ENCODE data around the gene HELZ. TPM values are rescaled to one million over a fixed set of nuclear protein-coding genes. Genes with fewer than 3 reads are reported as not detected.

HELZ gene
- polyA plus RNA-seq, 1 donor: 25.7 TPM

- no peak for DNase-seq
- H3K4me3 ChIP-seq (ENCODE audit: low read length): no peak overlapping the region
- 100% methylated on average over 1 of the region's 5 CpGs for WGBS (ENCODE audit: insufficient coverage, low lambda C conversion rate)
- H3K27ac ChIP-seq (ENCODE audit: low read length): no peak overlapping the region
- H3K27me3 ChIP-seq (ENCODE audit: control insufficient read depth, insufficient read depth, low read length): no peaks in the 10 kb centered on the region
- H3K36me3 ChIP-seq (ENCODE audit: control insufficient read depth, insufficient read depth, low read length): peaks cover 2% of the 10 kb centered on the region
- H3K9me3 ChIP-seq (ENCODE audit: control insufficient read depth, low read depth, low read length): no peaks in the 10 kb centered on the region
- H3K4me1 ChIP-seq (ENCODE audit: control insufficient read depth, insufficient read depth, low read length): no peaks in the 10 kb centered on the region
These were observed 175.3 kb downstream of the HELZ start for GRCh38 chr17:67069603-67070136.

GRCh38 chr17:67068999-67069398 is 176.0 kb downstream of the HELZ start:
- Histone ChIP-seq H3K4me3 (ENCODE audit: low read length) (no peak overlapping the region), H3K36me3 (ENCODE audit: control insufficient read depth, insufficient read depth, low read length) (peaks cover 2% of the 10 kb centered on the region), H3K9me3 (ENCODE audit: control insufficient read depth, low read depth, low read length) (no peaks in the 10 kb centered on the region), H3K27me3 (ENCODE audit: control insufficient read depth, insufficient read depth, low read length) (no peaks in the 10 kb centered on the region), H3K27ac (ENCODE audit: low read length) (no peak overlapping the region), H3K4me1 (ENCODE audit: control insufficient read depth, insufficient read depth, low read length) (no peaks in the 10 kb centered on the region)
- WGBS (ENCODE audit: insufficient coverage, low lambda C conversion rate): no CpG with 5 or more reads among the region's 3 CpGs
- no peak for DNase-seq

GRCh38 chr17:67067571-67068482 is 177.2 kb downstream of the HELZ start:
- no peak overlapping the region for H3K27ac ChIP-seq (ENCODE audit: low read length)
- H3K36me3 ChIP-seq (ENCODE audit: control insufficient read depth, insufficient read depth, low read length): peaks cover 2% of the 10 kb centered on the region
- no peak overlapping the region for H3K4me3 ChIP-seq (ENCODE audit: low read length)
- no peaks in the 10 kb centered on the region for H3K27me3 ChIP-seq (ENCODE audit: control insufficient read depth, insufficient read depth, low read length)
- no peaks in the 10 kb centered on the region for H3K4me1 ChIP-seq (ENCODE audit: control insufficient read depth, insufficient read depth, low read length)
- DNase-seq: no peak
- WGBS (ENCODE audit: insufficient coverage, low lambda C conversion rate): no CpG with 5 or more reads among the region's 13 CpGs
- no peaks in the 10 kb centered on the region for H3K9me3 ChIP-seq (ENCODE audit: control insufficient read depth, low read depth, low read length)

- H3K27me3 ChIP-seq (ENCODE audit: control insufficient read depth, insufficient read depth, low read length): no peaks in the 10 kb centered on the region
- no peak overlapping the region for H3K4me3 ChIP-seq (ENCODE audit: low read length)
- no peak overlapping the region for H3K27ac ChIP-seq (ENCODE audit: low read length)
- no peaks in the 10 kb centered on the region for H3K9me3 ChIP-seq (ENCODE audit: control insufficient read depth, low read depth, low read length)
- H3K36me3 ChIP-seq (ENCODE audit: control insufficient read depth, insufficient read depth, low read length): no peaks in the 10 kb centered on the region
- H3K4me1 ChIP-seq (ENCODE audit: control insufficient read depth, insufficient read depth, low read length): no peaks in the 10 kb centered on the region
- no CpG with 5 or more reads among the region's 2 CpGs for WGBS (ENCODE audit: insufficient coverage, low lambda C conversion rate)
- no peak for DNase-seq
These were observed 178.3 kb downstream of the HELZ start for GRCh38 chr17:67066717-67067116.

GRCh38 chr17:67063141-67063540 is 181.9 kb downstream of the HELZ start:
- no peak overlapping the region for H3K27ac ChIP-seq (ENCODE audit: low read length)
- no peaks in the 10 kb centered on the region for H3K27me3 ChIP-seq (ENCODE audit: control insufficient read depth, insufficient read depth, low read length)
- DNase-seq: no peak
- H3K4me1 ChIP-seq (ENCODE audit: control insufficient read depth, insufficient read depth, low read length): no peaks in the 10 kb centered on the region
- no peak overlapping the region for H3K4me3 ChIP-seq (ENCODE audit: low read length)
- 90% methylated on average over 2 of the region's 6 CpGs for WGBS (ENCODE audit: insufficient coverage, low lambda C conversion rate)
- no peaks in the 10 kb centered on the region for H3K36me3 ChIP-seq (ENCODE audit: control insufficient read depth, insufficient read depth, low read length)
- H3K9me3 ChIP-seq (ENCODE audit: control insufficient read depth, low read depth, low read length): no peaks in the 10 kb centered on the region

GRCh38 chr17:67059372-67059771 is 185.6 kb downstream of the HELZ start:
- Histone ChIP-seq H3K27me3 (ENCODE audit: control insufficient read depth, insufficient read depth, low read length) (no peaks in the 10 kb centered on the region), H3K27ac (ENCODE audit: low read length) (no peak overlapping the region), H3K4me1 (ENCODE audit: control insufficient read depth, insufficient read depth, low read length) (peaks cover 4% of the 10 kb centered on the region), H3K36me3 (ENCODE audit: control insufficient read depth, insufficient read depth, low read length) (no peaks in the 10 kb centered on the region), H3K4me3 (ENCODE audit: low read length) (no peak overlapping the region), H3K9me3 (ENCODE audit: control insufficient read depth, low read depth, low read length) (no peaks in the 10 kb centered on the region)
- no peak for DNase-seq
- WGBS (ENCODE audit: insufficient coverage, low lambda C conversion rate): no CpG with 5 or more reads among the region's 6 CpGs

- no peak for DNase-seq
- no peaks in the 10 kb centered on the region for H3K27me3 ChIP-seq (ENCODE audit: control insufficient read depth, insufficient read depth, low read length)
- H3K36me3 ChIP-seq (ENCODE audit: control insufficient read depth, insufficient read depth, low read length): no peaks in the 10 kb centered on the region
- H3K27ac ChIP-seq (ENCODE audit: low read length): no peak overlapping the region
- peaks cover 4% of the 10 kb centered on the region for H3K4me1 ChIP-seq (ENCODE audit: control insufficient read depth, insufficient read depth, low read length)
- 40% methylated on average over 1 of the region's 8 CpGs for whole genome bisulfite sequencing (ENCODE audit: insufficient coverage, low lambda C conversion rate)
- H3K4me3 ChIP-seq (ENCODE audit: low read length): no peak overlapping the region
- H3K9me3 ChIP-seq (ENCODE audit: control insufficient read depth, low read depth, low read length): no peaks in the 10 kb centered on the region
These were observed 187.0 kb downstream of the HELZ start for GRCh38 chr17:67058036-67058435.

GRCh38 chr17:67056746-67057490 is 188.1 kb downstream of the HELZ start:
- no peak overlapping the region for H3K4me3 ChIP-seq (ENCODE audit: low read length)
- H3K36me3 ChIP-seq (ENCODE audit: control insufficient read depth, insufficient read depth, low read length): no peaks in the 10 kb centered on the region
- WGBS (ENCODE audit: insufficient coverage, low lambda C conversion rate): 40% methylated on average over 1 of the region's 18 CpGs
- peak overlapping the region; percentile 23 for H3K27ac ChIP-seq (ENCODE audit: low read length)
- DNase-seq: no peak
- peaks cover 4% of the 10 kb centered on the region for H3K4me1 ChIP-seq (ENCODE audit: control insufficient read depth, insufficient read depth, low read length)
- H3K9me3 ChIP-seq (ENCODE audit: control insufficient read depth, low read depth, low read length): no peaks in the 10 kb centered on the region
- no peaks in the 10 kb centered on the region for H3K27me3 ChIP-seq (ENCODE audit: control insufficient read depth, insufficient read depth, low read length)

- 100% methylated on average over 6 of the region's 29 CpGs for WGBS (ENCODE audit: insufficient coverage, low lambda C conversion rate)
- H3K36me3 ChIP-seq (ENCODE audit: control insufficient read depth, insufficient read depth, low read length): no peaks in the 10 kb centered on the region
- H3K4me1 ChIP-seq (ENCODE audit: control insufficient read depth, insufficient read depth, low read length): peaks cover 4% of the 10 kb centered on the region
- no peaks in the 10 kb centered on the region for H3K9me3 ChIP-seq (ENCODE audit: control insufficient read depth, low read depth, low read length)
- no peak overlapping the region for H3K4me3 ChIP-seq (ENCODE audit: low read length)
- peak; percentile 12 to 51 for DNase-seq
- peak overlapping the region; percentile 23 for H3K27ac ChIP-seq (ENCODE audit: low read length)
- H3K27me3 ChIP-seq (ENCODE audit: control insufficient read depth, insufficient read depth, low read length): no peaks in the 10 kb centered on the region
These were observed 188.9 kb downstream of the HELZ start for GRCh38 chr17:67055811-67056745.

GRCh38 chr17:67055041-67055443 is 190.0 kb downstream of the HELZ start:
- no peaks in the 10 kb centered on the region for H3K36me3 ChIP-seq (ENCODE audit: control insufficient read depth, insufficient read depth, low read length)
- no peak overlapping the region for H3K4me3 ChIP-seq (ENCODE audit: low read length)
- DNase-seq: no peak
- no peaks in the 10 kb centered on the region for H3K27me3 ChIP-seq (ENCODE audit: control insufficient read depth, insufficient read depth, low read length)
- WGBS (ENCODE audit: insufficient coverage, low lambda C conversion rate): no CpG with 5 or more reads among the region's 19 CpGs
- peaks cover 4% of the 10 kb centered on the region for H3K4me1 ChIP-seq (ENCODE audit: control insufficient read depth, insufficient read depth, low read length)
- no peaks in the 10 kb centered on the region for H3K9me3 ChIP-seq (ENCODE audit: control insufficient read depth, low read depth, low read length)
- no peak overlapping the region for H3K27ac ChIP-seq (ENCODE audit: low read length)

Data from large intestine (tissue), 3 donors.